IMR-90 (cell line): Measurements from ENCODE around the gene TNFRSF17. TPM values are rescaled to one million over a fixed set of nuclear protein-coding genes. Genes with fewer than 3 reads are reported as not detected.
"Not testable (repeated sequence)": the region's sequence is repeated elsewhere in the genome, so short reads cannot be mapped to it uniquely, and the experiment has no call there.

ENCODE experiments used
- ATAC-seq: fragments of 200-7000 bp; cut with Tn5 transposase; 2 replicates; pipeline ENCODE4 v1.9.1; 2020; ENCODE audit warnings: low read depth, mild to moderate bottlenecking, moderate library complexity
- BruUV-seq: library from RNA; stranded (reverse); fragments of 400-500 nt; replicated peaks from 2 replicates; lab custom pipeline; 2021; lab: Mats Ljungman, UMichigan
- CTCF ChIA-PET: fragments of 300-600 bp; formaldehyde crosslinking; extraction: SDS; loops from one replicate; lab custom pipeline; 2021; ENCODE audit warnings: antibody characterized with exemption; lab: Yijun Ruan, JAX
- POLR2A ChIA-PET: fragments of 300-600 bp; sonication (Branson Sonifier 250); formaldehyde crosslinking; loops from one replicate; lab custom pipeline; 2022; ENCODE audit warnings: antibody characterized with exemption; ENCODE audit not compliant: unreplicated experiment; lab: Charles Lee
- DNase-seq: peaks from one replicate; pipeline ENCODE4 v3.0.0; 2013
- H2AFZ ChIP-seq: replicated peaks from 2 replicates; pipeline ENCODE3; 2013; ENCODE audit warnings: low read length, mild to moderate bottlenecking; ENCODE audit not compliant: poor library complexity
- H2AK5ac ChIP-seq: 2 replicates; pipeline ENCODE4 v1.6.1; 2013; ENCODE audit warnings: low read depth, low read length, inconsistent platforms
- H2AK9ac ChIP-seq: replicated peaks from 2 replicates; pipeline ENCODE3; 2013; ENCODE audit warnings: mild to moderate bottlenecking, low read depth, low read length, moderate library complexity; ENCODE audit not compliant: poor library complexity
- H2BK120ac ChIP-seq: 2 replicates; pipeline ENCODE4 v1.6.1; 2013; ENCODE audit warnings: low read depth, low read length, inconsistent platforms
- H2BK15ac ChIP-seq: 3 replicates; pipeline ENCODE4 v1.6.1; 2013; ENCODE audit warnings: low read depth, low read length, inconsistent platforms
- H2BK20ac ChIP-seq: 2 replicates; pipeline ENCODE4 v1.6.1; 2013; ENCODE audit warnings: low read depth, mild to moderate bottlenecking, inconsistent platforms, low read length, moderate library complexity
- H2BK5ac ChIP-seq: 2 replicates; pipeline ENCODE4 v1.6.1; 2013; ENCODE audit warnings: mild to moderate bottlenecking, low read depth, low read length, inconsistent platforms; ENCODE audit not compliant: poor library complexity, severe bottlenecking
- H3K14ac ChIP-seq: replicated peaks from 2 replicates; pipeline ENCODE4 v1.6.1; 2013; ENCODE audit warnings: low read depth, low read length, inconsistent platforms
- H3K18ac ChIP-seq: 2 replicates; pipeline ENCODE4 v1.6.1; 2013; ENCODE audit warnings: low read depth, low read length, control low read depth
- H3K23ac ChIP-seq: 2 replicates; pipeline ENCODE4 v1.6.1; 2013; ENCODE audit warnings: low read depth, low read length, inconsistent platforms
- H3K27ac ChIP-seq: 2 replicates; pipeline ENCODE4 v1.5.1; 2013; ENCODE audit warnings: mild to moderate bottlenecking, control low read depth, low read length; ENCODE audit not compliant: insufficient read depth
- H3K27me3 ChIP-seq: 2 replicates; pipeline ENCODE4 v1.6.1; 2013; ENCODE audit warnings: low read length; ENCODE audit not compliant: control insufficient read depth, insufficient read depth
- H3K36me3 ChIP-seq: 2 replicates; pipeline ENCODE4 v1.6.1; 2013; ENCODE audit warnings: low read length, mixed read lengths; ENCODE audit not compliant: control insufficient read depth, insufficient read depth
- H3K4ac ChIP-seq: 2 replicates; pipeline ENCODE4 v1.6.1; 2013; ENCODE audit warnings: low read depth, low read length, inconsistent platforms
- H3K4me1 ChIP-seq: 2 replicates; pipeline ENCODE4 v1.6.1; 2013; ENCODE audit warnings: low read length, mixed read lengths; ENCODE audit not compliant: control insufficient read depth, insufficient read depth
- H3K4me2 ChIP-seq: 2 replicates; pipeline ENCODE4 v1.6.1; 2013; ENCODE audit warnings: low read depth, mild to moderate bottlenecking, control low read depth, low read length, moderate library complexity
- H3K4me3 ChIP-seq: 2 replicates; pipeline ENCODE4 v1.5.1; 2013; ENCODE audit warnings: low read depth, mild to moderate bottlenecking, control low read depth, low read length, moderate library complexity; ENCODE audit not compliant: insufficient read depth
- H3K56ac ChIP-seq: 2 replicates; pipeline ENCODE4 v1.6.1; 2013; ENCODE audit warnings: low read length, inconsistent platforms; ENCODE audit not compliant: insufficient read depth; ENCODE audit errors: extremely low read depth
- H3K79me1 ChIP-seq, 2 experiments: 2 replicates each; pipeline ENCODE4 v1.6.1; 2013; ENCODE audit warnings: low read length in 2 of 2, inconsistent platforms in 1 of 2, low read depth in 1 of 2
- H3K9ac ChIP-seq: 2 replicates; pipeline ENCODE4 v1.6.1; 2013; ENCODE audit warnings: low read depth, low read length, control low read depth
- H3K9me1 ChIP-seq: 2 replicates; pipeline ENCODE4 v1.6.1; 2013; ENCODE audit warnings: low read length, inconsistent platforms; ENCODE audit not compliant: insufficient read depth
- H3K9me3 ChIP-seq: 2 replicates; pipeline ENCODE4 v1.6.1; 2013; ENCODE audit warnings: low read length; ENCODE audit not compliant: control insufficient read depth, insufficient read depth
- H4K20me1 ChIP-seq: 2 replicates; pipeline ENCODE4 v1.6.1; 2013; ENCODE audit warnings: low read length, inconsistent platforms; ENCODE audit not compliant: insufficient read depth
- H4K5ac ChIP-seq: 2 replicates; pipeline ENCODE4 v1.6.1; 2013; ENCODE audit warnings: mild to moderate bottlenecking, low read depth, low read length, control low read depth
- H4K8ac ChIP-seq, 2 experiments: 2 replicates each; pipeline ENCODE4 v1.6.1; 2013; ENCODE audit warnings: low read depth in 2 of 2, low read length in 2 of 2, control low read depth in 1 of 2, inconsistent platforms in 1 of 2
- H4K91ac ChIP-seq: 2 replicates; pipeline ENCODE4 v1.6.1; 2013; ENCODE audit warnings: low read depth, low read length, inconsistent platforms; ENCODE audit not compliant: insufficient read depth
- MAFK ChIP-seq: IDR thresholded peaks from 2 replicates; pipeline ENCODE4 v1.6.1; 2012; ENCODE audit warnings: low read depth, low read length, improper control_type of control experiment
- WGBS, 2 experiments: methylation state at CpG; one replicate each; pipeline versions ENCODE4 v1.1.5 to v1.1.7; 2013; ENCODE audit warnings: missing lambda C conversion rate in 2 of 2; ENCODE audit not compliant: insufficient read length in 1 of 2; ENCODE audit errors: extremely low coverage in 2 of 2; 5-methylcytosine and 5-hydroxymethylcytosine counted together
- dilution Hi-C: fragments of 300-500 bp; cut with HindIII; formaldehyde crosslinking; loops from one replicate; pipeline ENCODE4 v1.14.3; 2018; ENCODE audit warnings: low sequenced_read_pairs; ENCODE audit not compliant: unreplicated experiment
- in situ Hi-C: fragments of 300-500 bp; cut with MboI; formaldehyde crosslinking; loops from 3 replicates; pipeline ENCODE4 v1.14.3; 2019; ENCODE audit warnings: low sequenced_read_pairs, inconsistent platforms, mixed read lengths
- intact Hi-C: fragments of 100-400 bp; cut with micrococcal nuclease; formaldehyde crosslinking; loops from 2 replicates; pipeline ENCODE4 v1.10.0; 2022
- polyA plus RNA-seq, 3 experiments: library from polyadenylated mRNA; depleted of rRNA; stranded (reverse); fragments of >200 nt; gene quantifications; 2 replicates each; pipeline ENCODE4 v1.2.3, GENCODE V29; 2012; ENCODE audit warnings: low replicate concordance in 1 of 3
- total RNA-seq: library from RNA; depleted of rRNA; stranded (reverse); fragments of >200 nt; gene quantifications from 2 replicates; pipeline ENCODE4 v1.2.3, GENCODE V29; 2012
- TF ChIP-seq, protein P1 (sequence below): fragments of 150-350 bp; IDR thresholded peaks from 2 replicates; pipeline ENCODE4 v1.6.1; 2016; ENCODE audit warnings: low read depth, mild to moderate bottlenecking, low read length, moderate library complexity, borderline replicate concordance

The TNFRSF17 gene
- total and polyA plus RNA-seq, 2 of the 4 experiments (the other 2 are of a cell fraction): not detected

DNA sequence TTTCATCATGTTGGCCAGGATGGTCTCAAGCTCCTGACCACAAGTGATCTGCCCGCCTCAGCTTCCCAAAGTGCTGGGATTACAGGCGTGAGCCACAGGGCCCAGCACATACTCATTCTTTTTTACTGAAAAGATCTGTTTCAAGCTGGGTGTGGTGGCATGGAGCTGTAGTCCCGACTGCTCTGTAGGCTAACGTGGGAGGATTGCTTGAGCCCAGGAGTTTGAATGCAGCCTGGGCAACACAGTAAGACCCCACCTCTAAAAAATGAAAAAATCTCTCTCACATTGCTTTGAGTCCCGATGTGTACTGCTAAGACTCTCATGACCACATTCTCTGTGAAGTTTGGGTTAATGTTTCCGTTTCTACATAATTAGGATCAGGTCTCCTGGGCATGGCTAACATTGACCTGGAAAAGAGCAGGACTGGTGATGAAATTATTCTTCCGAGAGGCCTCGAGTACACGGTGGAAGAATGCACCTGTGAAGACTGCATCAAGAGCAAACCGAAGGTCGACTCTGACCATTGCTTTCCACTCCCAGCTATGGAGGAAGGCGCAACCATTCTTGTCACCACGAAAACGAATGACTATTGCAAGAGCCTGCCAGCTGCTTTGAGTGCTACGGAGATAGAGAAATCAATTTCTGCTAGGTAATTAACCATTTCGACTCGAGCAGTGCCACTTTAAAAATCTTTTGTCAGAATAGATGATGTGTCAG lies 2.3 kb downstream of the TNFRSF17 start (continued):
- TF ChIP-seq, protein P1, sequence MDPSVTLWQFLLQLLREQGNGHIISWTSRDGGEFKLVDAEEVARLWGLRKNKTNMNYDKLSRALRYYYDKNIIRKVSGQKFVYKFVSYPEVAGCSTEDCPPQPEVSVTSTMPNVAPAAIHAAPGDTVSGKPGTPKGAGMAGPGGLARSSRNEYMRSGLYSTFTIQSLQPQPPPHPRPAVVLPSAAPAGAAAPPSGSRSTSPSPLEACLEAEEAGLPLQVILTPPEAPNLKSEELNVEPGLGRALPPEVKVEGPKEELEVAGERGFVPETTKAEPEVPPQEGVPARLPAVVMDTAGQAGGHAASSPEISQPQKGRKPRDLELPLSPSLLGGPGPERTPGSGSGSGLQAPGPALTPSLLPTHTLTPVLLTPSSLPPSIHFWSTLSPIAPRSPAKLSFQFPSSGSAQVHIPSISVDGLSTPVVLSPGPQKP: no peak

DNA sequence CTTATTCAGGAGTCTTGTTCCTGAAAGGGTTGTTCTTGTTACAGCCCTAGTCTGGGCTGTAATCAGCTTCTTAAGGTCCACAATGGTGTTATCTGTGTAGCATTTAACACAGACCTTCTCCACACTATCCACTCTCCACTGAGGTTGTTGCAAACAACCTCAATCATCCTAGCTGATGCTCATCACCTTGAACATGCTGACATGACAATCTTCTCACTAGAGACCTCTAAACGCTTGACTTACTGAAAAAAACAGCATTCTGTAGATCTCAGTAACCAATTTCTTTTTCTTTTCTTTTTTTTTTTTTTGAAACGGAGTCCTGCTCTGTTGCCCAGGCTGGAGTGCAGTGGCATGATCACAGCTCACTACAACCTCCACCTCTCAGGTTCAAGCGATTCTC lies 3.6 kb downstream of the TNFRSF17 start:
- CTCF ChIA-PET: interaction anchor here (0.7 to 1.6 kb wide), 2 partner anchors 18 to 99 kb away, joined by 3 to 4 read pairs; no protein-coding TSS in a partner anchor
- Histone ChIP-seq H3K4me2 (no peak overlapping the region), H3K4me1 (peaks cover 5% of the 10 kb centered on the region; the same call in 1 of the 2 replicates), H2AFZ (no peak overlapping the region), H3K18ac (no peak overlapping the region), H3K36me3 (no peaks in the 10 kb centered on the region), H3K27me3 (no peaks in the 10 kb centered on the region), H3K14ac (no peak overlapping the region), H4K5ac (no peak overlapping the region), H4K8ac (no peak overlapping the region), H3K79me1 (no peaks in the 10 kb centered on the region), H3K4me3 (no peak overlapping the region), H3K9me3 (no peaks in the 10 kb centered on the region), H2AK9ac (no peak overlapping the region), H4K91ac (no peak overlapping the region), H3K4ac (no peak overlapping the region), H2BK20ac (no peak overlapping the region), H3K9ac (no peak overlapping the region), H4K20me1 (no peaks in the 10 kb centered on the region), H2BK15ac (no peak overlapping the region), H3K9me1 (no peaks in the 10 kb centered on the region), H3K27ac (no peak overlapping the region), H2BK5ac (no peak overlapping the region), H3K56ac (no peak overlapping the region), H2BK120ac (no peak overlapping the region), H2AK5ac (no peak overlapping the region), H3K23ac (no peak overlapping the region)
- POLR2A ChIA-PET: no interaction called here
- dilution Hi-C loops (no loop called here), in situ Hi-C loops (no loop called here), intact Hi-C loops (no loop called here)
- WGBS, 2 experiments: 86% methylated on average over 1 of the region's 3 CpGs; no CpG with 5 or more reads in 1 of the 2 experiments
- TF ChIP-seq MAFK: peak; percentile 64
- TF ChIP-seq, protein P1: no peak
- ATAC-seq: no peak
- no peak for DNase-seq
- no TSS peak for BruUV-seq

DNA sequence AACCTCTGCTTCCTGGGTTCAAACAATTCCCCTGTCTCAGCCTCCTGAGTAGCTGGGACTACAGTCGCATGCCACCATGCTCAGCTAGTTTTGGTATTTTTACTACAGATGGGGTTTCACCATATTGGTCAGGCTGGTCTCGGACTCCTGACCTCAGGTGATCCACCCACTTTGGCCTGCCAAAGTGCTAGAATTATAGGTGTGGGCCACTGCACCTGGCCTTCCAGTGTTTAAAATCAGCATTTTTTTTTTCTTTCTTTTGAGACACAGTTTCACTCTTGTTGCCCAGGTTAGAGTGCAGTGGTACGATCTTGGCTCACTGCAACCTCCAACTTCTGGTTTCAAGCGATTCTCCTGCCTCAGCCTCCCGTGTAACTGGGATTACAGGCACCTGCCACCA lies 5.3 kb downstream of the TNFRSF17 start:
- H3K56ac ChIP-seq, H4K8ac ChIP-seq, H3K4ac ChIP-seq, in situ Hi-C loops, H2BK15ac ChIP-seq, ATAC-seq, H3K27ac ChIP-seq, POLR2A ChIA-PET, H2AK9ac ChIP-seq, H2AK5ac ChIP-seq, H3K4me3 ChIP-seq, H2BK120ac ChIP-seq, H3K36me3 ChIP-seq, H3K9me3 ChIP-seq, H3K9ac ChIP-seq, H3K27me3 ChIP-seq, H4K91ac ChIP-seq, H2BK5ac ChIP-seq, dilution Hi-C loops, H3K23ac ChIP-seq, H4K5ac ChIP-seq, H2AFZ ChIP-seq, BruUV-seq, H3K4me2 ChIP-seq, H2BK20ac ChIP-seq, DNase-seq, H3K4me1 ChIP-seq, CTCF ChIA-PET, H3K79me1 ChIP-seq, H3K9me1 ChIP-seq, H3K14ac ChIP-seq, H4K20me1 ChIP-seq, H3K18ac ChIP-seq: not testable (repeated sequence)
- WGBS, 2 experiments: no CpG with 5 or more reads among the region's 5 CpGs
- intact Hi-C loops: loop anchor here (10.0 kb wide), 2 partner anchors 75 to 115 kb away; partner anchors contain the start of gene RSL1D1
